IPS DF 4.7 (cell line): ENCODE results near the gene GATA5.

Experiments used
- DNase-seq: peaks from one replicate; pipeline ENCODE4 v3.0.0-alpha.2; 2013; ENCODE audit warnings: low spot score; ENCODE audit errors: extremely low read depth

The GATA5 gene

DNA sequence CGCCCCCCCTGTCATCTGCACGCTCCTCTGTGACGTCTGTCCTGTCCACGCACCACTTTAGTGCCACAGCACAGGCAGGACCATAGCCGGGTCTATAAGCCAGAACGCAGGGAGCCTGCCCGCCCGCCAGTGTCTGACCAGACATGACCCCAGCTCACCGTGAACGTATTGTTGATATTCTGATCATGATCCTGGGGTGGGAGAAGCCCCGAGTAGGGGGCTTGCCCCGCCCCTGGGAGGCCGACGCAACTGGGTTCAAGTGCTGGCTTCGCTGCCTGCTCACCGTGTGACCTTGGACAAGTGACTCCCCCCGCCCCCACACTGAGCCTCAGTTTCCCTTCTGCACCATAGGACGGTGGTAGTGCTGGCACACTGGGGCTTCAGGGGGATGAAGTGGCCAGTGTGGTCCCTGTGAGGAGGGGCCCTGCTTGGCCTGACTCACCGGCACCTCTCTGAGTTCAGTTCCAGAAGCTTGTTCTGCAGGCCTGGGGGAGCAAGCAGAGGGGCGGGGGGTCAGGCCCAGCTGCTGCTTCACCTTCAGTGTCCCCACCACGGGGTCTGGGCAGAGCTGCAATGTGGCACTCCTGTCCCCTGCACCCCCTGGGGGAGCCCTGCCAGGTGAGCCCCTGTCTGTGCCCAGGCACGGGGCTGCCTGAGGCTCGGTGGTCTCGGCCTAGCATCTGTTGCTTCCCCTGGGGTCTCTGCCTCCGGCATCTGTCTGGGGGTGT is 57.6 kb downstream of the GATA5 start:
- no peak for DNase-seq

GRCh38 chr20:62416651-62417637 is 58.9 kb downstream of the GATA5 start:
- no peak for DNase-seq

GRCh38 chr20:62415354-62416111 is 60.3 kb downstream of the GATA5 start:
- no peak for DNase-seq

DNA sequence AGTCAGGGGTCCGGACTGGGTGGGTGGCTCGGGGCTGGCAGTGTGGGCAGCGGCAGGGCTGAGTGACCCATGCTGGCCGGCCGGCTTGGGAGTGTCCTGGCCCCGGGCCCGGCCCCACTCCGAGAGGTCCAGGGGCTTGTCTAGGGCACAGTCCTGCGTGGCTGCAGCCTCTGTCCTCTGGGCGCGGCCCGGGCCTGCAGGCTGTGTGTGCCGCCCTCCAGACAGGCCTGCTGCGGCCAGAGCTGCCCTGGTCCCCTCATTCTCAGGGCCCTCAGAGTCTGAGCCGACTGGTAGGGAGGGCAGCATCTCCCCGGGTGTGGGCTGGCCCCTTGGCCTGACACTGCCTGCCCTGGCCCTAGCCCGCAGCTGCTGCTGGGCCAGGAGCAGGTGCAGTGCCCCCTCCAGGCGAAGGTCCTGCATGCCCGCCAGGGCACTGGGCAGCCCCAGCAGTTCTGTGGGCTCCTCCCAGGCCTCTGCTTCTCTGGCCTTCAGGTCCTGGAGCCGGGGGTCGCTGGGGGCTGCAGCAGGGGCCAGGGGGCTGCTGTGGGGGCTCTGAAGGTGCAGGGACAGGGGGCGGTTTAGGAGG is 61.8 kb downstream of the GATA5 start:
- DNase-seq = no peak
